Measurements from ENCODE around the gene ESYT2. TPM values are rescaled to one million over a fixed set of nuclear protein-coding genes. Genes with fewer than 3 reads are reported as not detected.

The ESYT2 gene
- total RNA-seq, 1 experiment from 2014 or later = 66.6 TPM

DNA sequence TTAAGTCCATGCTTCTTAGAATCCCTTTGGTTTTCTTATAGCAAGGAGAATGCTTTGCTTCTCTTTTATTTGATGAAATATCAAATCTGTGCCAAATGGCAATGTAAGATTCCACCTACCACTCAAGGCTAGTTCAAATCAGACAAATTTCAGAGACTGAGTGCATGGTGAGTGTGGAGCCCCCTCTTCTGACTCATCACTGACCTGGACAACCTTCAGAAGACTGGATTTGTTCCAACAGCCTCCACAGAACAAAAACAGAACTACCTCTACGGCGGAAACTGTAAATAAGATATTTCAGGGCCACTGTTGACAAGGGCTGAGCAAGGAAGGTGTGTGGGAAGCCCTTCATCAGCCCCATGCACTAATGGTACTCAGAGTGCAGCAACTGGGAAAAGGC, 145.8 kb downstream of the ESYT2 start:
- CTCF ChIA-PET = no interaction called here
- Mint-ChIP-seq H3K9me3 (ENCODE audit: low read depth, unreplicated experiment) (no peaks in the 10 kb centered on the region), H3K36me3 (ENCODE audit: insufficient read depth, unreplicated experiment) (peaks cover 8% of the 10 kb centered on the region), H3K27ac (ENCODE audit: unreplicated experiment) (no peak overlapping the region), H3K4me3 (ENCODE audit: low read depth, unreplicated experiment) (no peak overlapping the region), H3K4me1 (ENCODE audit: low read depth, unreplicated experiment) (no peaks in the 10 kb centered on the region), H3K27me3 (ENCODE audit: unreplicated experiment) (no peaks in the 10 kb centered on the region)
- no peak for TF ChIP-seq CTCF (IDR thresholded peaks at IDR 0.05; ENCODE audit: unreplicated experiment)
- intact Hi-C loops (cut with micrococcal nuclease; ENCODE audit: unreplicated experiment) = no loop called here
- BruUV-seq (replicated peaks) = no TSS peak
- no peak for DNase-seq

- Mint-ChIP-seq H3K4me3 (ENCODE audit: low read depth, unreplicated experiment) (no peak overlapping the region), H3K27me3 (ENCODE audit: unreplicated experiment) (no peaks in the 10 kb centered on the region), H3K36me3 (ENCODE audit: insufficient read depth, unreplicated experiment) (peaks cover 6% of the 10 kb centered on the region), H3K27ac (ENCODE audit: unreplicated experiment) (no peak overlapping the region), H3K4me1 (ENCODE audit: low read depth, unreplicated experiment) (no peaks in the 10 kb centered on the region), H3K9me3 (ENCODE audit: low read depth, unreplicated experiment) (no peaks in the 10 kb centered on the region)
- CTCF ChIA-PET = no interaction called here
- no peak for TF ChIP-seq CTCF (IDR thresholded peaks at IDR 0.05; ENCODE audit: unreplicated experiment)
- no peak for DNase-seq
- BruUV-seq (replicated peaks) = no TSS peak
- intact Hi-C loops (cut with micrococcal nuclease; ENCODE audit: unreplicated experiment) = no loop called here
Measured at GRCh38 chr7:158682456-158682855, 146.9 kb downstream of the ESYT2 start.

Other genes starting within 250 kb of the ESYT2 start
- gene PTPRN2, start 241.7 kb downstream of the ESYT2 start, total RNA-seq (2022) = 1.9 and 2.0 TPM in 2 replicates
- 70.1 and 81.7 TPM in 2 replicates for gene NCAPG2, start 124.7 kb downstream of the ESYT2 start, total RNA-seq (2022)
- 10.5 and 13.0 TPM in 2 replicates for gene DYNC2I1, start 27.0 kb upstream of the ESYT2 start, total RNA-seq (2022)